D721Med (cell line): Measurements from ENCODE around the gene CLEC7A.

ENCODE experiments used
- DNase-seq: peaks from one replicate; pipeline ENCODE4 v3.0.0; 2011; ENCODE audit warnings: low spot score; ENCODE audit not compliant: insufficient read length
- FAIRE-seq: peaks from 2 replicates; lab custom pipeline; 2011; peaks lifted over from hg19 to GRCh38; lab: Jason Lieb, UNC
- TF ChIP-seq, protein P1 (sequence below): IDR thresholded peaks from 2 replicates; pipeline ENCODE4 v1.5.1; 2012; ENCODE audit warnings: mild to moderate bottlenecking, control low read depth; ENCODE audit not compliant: insufficient read depth; ENCODE audit errors: missing control alignments

The CLEC7A gene

DNA sequence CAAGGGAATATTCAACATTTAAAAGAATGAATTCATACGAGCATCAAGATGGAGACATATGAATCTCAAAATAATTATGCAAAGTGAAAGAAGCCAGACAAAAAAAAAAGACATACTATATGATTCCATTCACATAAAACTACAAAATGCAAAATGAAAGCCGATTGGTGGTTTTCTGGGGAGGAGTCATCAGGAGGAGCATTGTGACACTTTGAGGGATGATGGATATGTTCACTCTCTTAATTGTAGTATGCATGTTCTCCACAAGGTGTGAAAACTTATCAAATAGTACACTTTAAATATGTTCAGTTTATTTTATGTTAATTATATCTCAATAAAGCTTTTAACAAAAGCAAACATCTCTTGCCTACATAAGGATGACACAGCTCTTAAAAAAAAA is 28.4 kb upstream of the CLEC7A start:
- TF ChIP-seq, protein P1, sequence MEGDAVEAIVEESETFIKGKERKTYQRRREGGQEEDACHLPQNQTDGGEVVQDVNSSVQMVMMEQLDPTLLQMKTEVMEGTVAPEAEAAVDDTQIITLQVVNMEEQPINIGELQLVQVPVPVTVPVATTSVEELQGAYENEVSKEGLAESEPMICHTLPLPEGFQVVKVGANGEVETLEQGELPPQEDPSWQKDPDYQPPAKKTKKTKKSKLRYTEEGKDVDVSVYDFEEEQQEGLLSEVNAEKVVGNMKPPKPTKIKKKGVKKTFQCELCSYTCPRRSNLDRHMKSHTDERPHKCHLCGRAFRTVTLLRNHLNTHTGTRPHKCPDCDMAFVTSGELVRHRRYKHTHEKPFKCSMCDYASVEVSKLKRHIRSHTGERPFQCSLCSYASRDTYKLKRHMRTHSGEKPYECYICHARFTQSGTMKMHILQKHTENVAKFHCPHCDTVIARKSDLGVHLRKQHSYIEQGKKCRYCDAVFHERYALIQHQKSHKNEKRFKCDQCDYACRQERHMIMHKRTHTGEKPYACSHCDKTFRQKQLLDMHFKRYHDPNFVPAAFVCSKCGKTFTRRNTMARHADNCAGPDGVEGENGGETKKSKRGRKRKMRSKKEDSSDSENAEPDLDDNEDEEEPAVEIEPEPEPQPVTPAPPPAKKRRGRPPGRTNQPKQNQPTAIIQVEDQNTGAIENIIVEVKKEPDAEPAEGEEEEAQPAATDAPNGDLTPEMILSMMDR: no peak
- FAIRE-seq (no peak), DNase-seq (no peak)

- FAIRE-seq (no peak), DNase-seq (no peak)
- TF ChIP-seq, protein P1: no peak
Observed at GRCh38 chr12:10155966-10156365, 26.0 kb upstream of the CLEC7A start.

GRCh38 chr12:10154145-10154496 is 24.1 kb upstream of the CLEC7A start:
- no peak for FAIRE-seq
- no peak for DNase-seq
- TF ChIP-seq, protein P1: no peak

- DNase-seq (peak; percentile 20), FAIRE-seq (no peak)
- TF ChIP-seq, protein P1: peak; percentile 83
Observed at GRCh38 chr12:10153271-10154144, 23.5 kb upstream of the CLEC7A start.

DNA sequence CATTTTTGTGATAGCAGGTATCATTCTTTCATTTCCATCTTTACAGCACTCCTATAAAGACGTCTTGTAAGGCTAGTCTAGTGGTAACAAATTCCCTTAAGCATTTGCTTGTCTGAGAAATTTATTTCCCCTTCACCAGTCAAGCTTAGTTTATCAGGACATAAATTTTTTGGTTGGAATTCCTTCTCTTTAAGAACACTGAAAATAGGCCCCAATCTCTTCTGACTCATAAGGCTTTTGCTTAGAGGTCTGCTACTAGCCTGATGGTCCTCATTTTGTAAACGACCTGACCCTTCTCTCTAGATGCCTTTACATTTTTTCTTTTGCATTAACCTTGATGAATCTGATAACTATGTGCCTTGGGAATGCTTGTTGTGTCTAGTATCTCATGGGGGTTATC is 21.6 kb upstream of the CLEC7A start:
- FAIRE-seq (no peak), DNase-seq (no peak)
- TF ChIP-seq, protein P1: no peak

- TF ChIP-seq, protein P1: no peak
- FAIRE-seq: no peak
- DNase-seq: no peak
Observed at GRCh38 chr12:10147714-10148403, 17.9 kb upstream of the CLEC7A start.
